IPS-20b (cell line): ENCODE results near the gene LTBP1.
"Not testable (repeated sequence)": the region's sequence is repeated elsewhere in the genome, so short reads cannot be mapped to it uniquely, and the experiment has no call there.

ENCODE experiments used
- H3K27ac ChIP-seq: one replicate; pipeline ENCODE4 v1.5.1; 2013; ENCODE audit warnings: low read length
- H3K27me3 ChIP-seq: 2 replicates; pipeline ENCODE4 v1.6.1; 2013; ENCODE audit warnings: mild to moderate bottlenecking, low read length, inconsistent platforms; ENCODE audit not compliant: insufficient read depth
- H3K36me3 ChIP-seq: 2 replicates; pipeline ENCODE4 v1.6.1; 2013; ENCODE audit warnings: low read depth, mild to moderate bottlenecking, inconsistent platforms, low read length, moderate library complexity; ENCODE audit not compliant: insufficient read depth
- H3K4me1 ChIP-seq: 2 replicates; pipeline ENCODE4 v1.6.1; 2013; ENCODE audit warnings: mild to moderate bottlenecking, control low read depth, inconsistent platforms, low read length, moderate library complexity; ENCODE audit not compliant: insufficient read depth
- H3K4me3 ChIP-seq: 2 replicates; pipeline ENCODE4 v1.5.1; 2013; ENCODE audit warnings: mild to moderate bottlenecking, low read length, inconsistent platforms
- H3K9ac ChIP-seq: 2 replicates; pipeline ENCODE4 v1.6.1; 2013; ENCODE audit warnings: low read depth, mild to moderate bottlenecking, inconsistent platforms, low read length, moderate library complexity
- H3K9me3 ChIP-seq: 2 replicates; pipeline ENCODE4 v1.6.1; 2013; ENCODE audit warnings: mild to moderate bottlenecking, low read depth, low read length, inconsistent platforms; ENCODE audit not compliant: insufficient read depth

The LTBP1 gene

DNA sequence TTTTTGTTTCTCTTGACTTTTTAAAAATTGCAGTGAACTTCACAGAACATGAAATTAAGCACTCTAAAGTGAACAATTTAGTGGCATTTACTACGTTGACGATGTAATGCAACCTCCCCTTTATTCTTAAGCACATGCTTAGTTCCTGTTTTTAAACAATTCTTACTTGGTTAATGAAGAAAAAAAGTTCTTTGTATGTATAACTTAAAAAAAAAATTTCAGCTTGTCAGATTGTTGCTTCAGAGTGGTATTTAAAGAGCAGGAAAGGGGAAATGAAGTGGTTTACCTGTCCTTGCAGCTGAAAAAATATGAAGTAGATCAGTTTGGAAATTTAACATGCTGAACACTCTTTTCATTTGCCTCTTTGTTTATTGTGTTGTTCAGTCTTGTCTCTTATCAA lies 434.0 kb downstream of the LTBP1 start:
- Histone ChIP-seq H3K4me3 (no peak overlapping the region), H3K9me3 (no peaks in the 10 kb centered on the region), H3K27ac (no peak overlapping the region), H3K9ac (no peak overlapping the region), H3K4me1 (peaks cover 13% of the 10 kb centered on the region; the same call in 1 of the 2 replicates), H3K27me3 (no peaks in the 10 kb centered on the region), H3K36me3 (no peaks in the 10 kb centered on the region)

DNA sequence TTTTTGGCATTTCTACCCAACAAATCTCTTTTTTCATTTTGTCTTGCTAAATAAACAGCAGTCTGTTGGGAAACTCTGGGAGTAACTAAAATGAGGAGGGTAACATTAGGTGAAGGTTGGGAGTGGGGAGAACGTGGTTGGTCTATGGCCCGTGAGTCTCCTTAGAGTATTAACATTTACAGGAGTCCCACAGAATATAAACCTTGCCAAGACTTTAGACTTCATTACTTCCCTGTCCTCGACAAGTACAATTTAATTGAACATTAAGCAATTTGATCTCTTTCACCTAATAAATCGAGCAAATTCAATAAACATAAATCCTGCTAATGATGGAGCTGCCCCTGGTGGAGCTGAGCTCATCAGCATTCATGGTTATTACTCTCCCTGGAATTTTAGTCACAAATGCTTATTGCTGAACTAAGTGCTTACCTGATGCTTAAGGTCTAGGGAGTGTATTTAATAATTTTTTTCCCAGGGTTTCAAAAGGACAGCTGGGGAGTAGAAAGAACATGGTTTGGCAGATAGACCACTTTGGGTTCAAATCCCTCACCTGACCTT lies 434.6 kb downstream of the LTBP1 start:
- Histone ChIP-seq H3K27ac (no peak overlapping the region), H3K9me3 (no peaks in the 10 kb centered on the region), H3K9ac (no peak overlapping the region), H3K36me3 (no peaks in the 10 kb centered on the region), H3K4me3 (no peak overlapping the region), H3K4me1 (peaks cover 13% of the 10 kb centered on the region; the same call in 1 of the 2 replicates), H3K27me3 (no peaks in the 10 kb centered on the region)

DNA sequence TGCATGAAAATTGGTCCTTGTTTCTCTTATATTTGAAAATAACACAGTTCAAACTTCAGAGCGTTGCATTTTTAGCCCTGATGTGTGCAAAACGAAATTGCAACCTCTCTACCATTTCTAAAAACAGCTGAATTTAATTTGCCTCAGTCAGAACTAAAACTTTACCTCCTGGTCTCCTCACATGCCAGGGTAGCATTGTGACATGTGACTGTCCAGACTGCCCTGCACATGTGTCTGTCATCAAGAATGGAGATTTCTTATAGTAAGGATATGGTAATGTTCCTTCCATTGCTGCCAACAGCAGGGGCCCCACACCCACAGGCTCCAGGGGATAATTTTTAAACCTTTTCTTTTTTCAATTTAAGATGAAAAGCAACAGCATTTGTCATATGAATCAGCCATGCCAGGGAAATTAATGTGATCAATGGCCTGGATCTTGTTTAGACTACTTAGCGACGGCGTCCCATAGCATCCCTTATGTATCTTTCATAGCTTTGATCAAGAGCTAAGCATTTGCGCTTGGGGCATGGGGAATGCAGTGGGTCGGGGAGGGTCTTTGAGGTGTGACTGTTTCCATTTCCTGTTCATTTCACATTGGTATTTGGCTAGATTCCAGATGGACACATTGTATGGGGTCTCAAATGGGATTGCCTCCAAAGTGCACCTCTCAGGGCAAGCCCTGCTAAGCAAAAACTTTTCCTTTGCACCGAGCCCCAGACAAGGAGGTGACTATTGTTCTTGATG lies 437.3 kb downstream of the LTBP1 start:
- peaks cover 7% of the 10 kb centered on the region; the same call in 1 of the 2 replicates for H3K4me1 ChIP-seq
- H3K27me3 ChIP-seq = no peaks in the 10 kb centered on the region
- no peak overlapping the region for H3K9ac ChIP-seq
- no peak overlapping the region for H3K4me3 ChIP-seq
- H3K36me3 ChIP-seq = no peaks in the 10 kb centered on the region
- H3K9me3 ChIP-seq = no peaks in the 10 kb centered on the region
- H3K27ac ChIP-seq = no peak overlapping the region

DNA sequence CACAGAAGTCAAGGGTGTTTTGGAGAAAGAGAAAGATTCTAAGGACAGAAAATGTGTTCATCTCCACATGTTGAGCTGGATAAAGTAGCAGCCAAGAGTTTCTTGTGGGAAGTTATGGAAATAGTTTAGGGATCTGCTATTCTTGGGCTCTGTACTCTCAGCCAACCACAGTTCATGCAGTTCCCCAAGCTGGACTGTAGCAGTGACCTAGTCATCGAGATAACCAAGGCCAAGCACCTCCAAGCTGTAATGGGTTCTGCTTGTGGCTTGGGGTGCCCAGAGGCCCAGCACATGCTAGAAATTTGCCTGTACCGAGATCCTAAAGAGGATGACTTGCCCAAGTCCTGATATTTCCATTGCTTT lies 437.8 kb downstream of the LTBP1 start:
- H3K27me3 ChIP-seq = no peaks in the 10 kb centered on the region
- H3K4me3 ChIP-seq = no peak overlapping the region
- no peak overlapping the region for H3K9ac ChIP-seq
- H3K36me3 ChIP-seq = no peaks in the 10 kb centered on the region
- no peak overlapping the region for H3K27ac ChIP-seq
- no peaks in the 10 kb centered on the region for H3K9me3 ChIP-seq
- peaks cover 3% of the 10 kb centered on the region; the same call in 1 of the 2 replicates for H3K4me1 ChIP-seq

DNA sequence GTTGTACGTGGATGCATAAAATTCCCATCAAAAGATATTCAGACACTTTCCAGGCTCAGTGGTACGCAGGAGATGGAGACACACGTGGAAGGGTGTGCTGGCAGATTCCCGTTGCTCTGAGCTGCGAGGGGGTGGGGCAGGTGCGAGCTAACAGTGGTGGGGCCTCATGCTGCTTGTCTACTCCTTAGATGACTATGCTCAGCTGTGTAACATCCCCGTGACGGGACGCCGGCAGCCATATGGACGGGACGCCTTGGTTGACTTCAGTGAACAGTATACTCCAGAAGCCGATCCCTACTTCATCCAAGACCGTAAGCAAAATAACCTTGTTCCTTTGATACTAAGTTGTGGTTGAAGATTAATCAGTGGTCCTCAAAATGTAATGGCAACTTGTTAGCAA lies 442.2 kb downstream of the LTBP1 start:
- Histone ChIP-seq H3K9ac (no peak overlapping the region), H3K9me3 (no peaks in the 10 kb centered on the region), H3K4me1 (no peaks in the 10 kb centered on the region), H3K27ac (no peak overlapping the region), H3K4me3 (no peak overlapping the region), H3K27me3 (no peaks in the 10 kb centered on the region), H3K36me3 (no peaks in the 10 kb centered on the region)

DNA sequence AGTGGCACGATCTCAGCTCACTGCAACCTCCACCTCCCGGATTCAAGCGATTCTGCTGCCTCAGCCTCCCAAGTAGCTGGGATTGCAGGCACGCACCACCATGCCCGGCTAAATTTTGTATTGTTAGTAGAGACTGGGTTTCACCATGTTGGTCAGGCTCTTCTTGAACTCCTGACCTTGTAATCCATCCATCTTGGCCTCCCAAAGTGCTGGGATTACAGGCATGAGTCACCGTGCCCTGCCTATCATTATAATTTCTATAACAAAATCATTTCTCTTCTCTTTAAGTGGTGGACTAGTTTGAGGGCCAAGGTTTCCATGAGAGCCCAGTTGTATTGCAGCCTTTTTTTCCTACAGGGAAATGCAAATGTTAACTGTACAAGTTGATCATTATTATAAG lies 442.9 kb downstream of the LTBP1 start:
- not testable (repeated sequence) for H3K4me1 ChIP-seq, H3K27ac ChIP-seq, H3K9me3 ChIP-seq, H3K4me3 ChIP-seq, H3K36me3 ChIP-seq, H3K9ac ChIP-seq, H3K27me3 ChIP-seq

DNA sequence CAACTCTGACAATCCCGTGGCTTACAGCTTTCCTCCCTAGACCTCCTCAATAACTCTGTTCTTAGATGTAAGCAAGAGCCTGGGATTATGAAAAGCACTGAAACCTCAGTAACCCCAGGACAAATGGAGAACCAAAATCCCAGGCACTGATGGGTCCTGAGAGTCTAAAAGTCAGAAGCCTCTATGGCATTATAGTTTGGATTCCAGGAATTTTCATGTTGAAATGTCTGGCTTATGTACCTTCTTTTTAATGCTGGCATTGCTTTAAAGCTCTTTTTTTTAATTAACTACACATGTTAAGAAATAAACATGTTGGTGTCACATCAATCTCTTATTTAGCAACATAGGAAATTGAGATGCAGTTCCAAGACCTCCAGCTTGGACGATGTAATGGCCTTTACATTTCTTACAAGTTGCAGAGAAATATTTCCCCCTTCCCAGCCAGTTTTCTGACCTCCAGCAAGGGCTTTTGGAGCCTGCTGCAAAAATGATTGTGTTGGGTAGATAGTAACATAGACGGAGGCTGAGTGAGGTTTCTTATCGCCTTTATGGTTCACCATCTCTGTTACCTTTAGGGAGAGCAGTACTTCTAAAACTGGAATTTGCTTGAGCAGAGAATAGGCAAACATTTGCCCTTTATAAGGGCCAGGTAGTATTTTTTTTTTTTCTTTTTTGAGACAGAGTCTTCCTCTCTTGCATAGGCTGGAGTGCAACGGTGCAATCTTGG lies 444.9 kb downstream of the LTBP1 start:
- H3K27ac ChIP-seq = no peak overlapping the region
- H3K27me3 ChIP-seq = no peaks in the 10 kb centered on the region
- H3K9me3 ChIP-seq = no peaks in the 10 kb centered on the region
- H3K4me1 ChIP-seq = no peaks in the 10 kb centered on the region
- H3K36me3 ChIP-seq = no peaks in the 10 kb centered on the region
- H3K4me3 ChIP-seq = no peak overlapping the region
- no peak overlapping the region for H3K9ac ChIP-seq

DNA sequence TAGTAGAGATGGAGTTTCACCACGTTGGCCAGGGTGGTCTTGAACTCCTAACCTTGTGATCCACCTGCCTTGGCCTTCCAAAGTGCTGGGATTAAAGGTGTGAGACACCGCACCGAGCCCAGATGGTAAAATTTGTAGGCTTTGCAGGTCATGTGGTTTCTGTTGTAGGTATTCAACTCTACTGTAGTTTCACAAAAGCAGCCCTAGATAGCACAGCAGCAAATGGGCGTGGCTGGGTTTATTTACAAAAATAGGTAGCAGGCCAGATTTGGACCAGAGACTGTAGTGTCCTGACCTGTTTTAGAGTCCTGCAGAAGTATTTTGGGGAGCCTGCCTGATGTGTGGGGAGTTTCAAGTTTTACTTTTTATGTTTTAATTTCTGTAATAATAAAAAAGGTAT lies 445.6 kb downstream of the LTBP1 start:
- no peak overlapping the region for H3K9ac ChIP-seq
- H3K4me1 ChIP-seq = peaks cover 3% of the 10 kb centered on the region; the same call in 1 of the 2 replicates
- no peaks in the 10 kb centered on the region for H3K27me3 ChIP-seq
- no peak overlapping the region for H3K4me3 ChIP-seq
- no peaks in the 10 kb centered on the region for H3K36me3 ChIP-seq
- no peak overlapping the region for H3K27ac ChIP-seq
- no peaks in the 10 kb centered on the region for H3K9me3 ChIP-seq

DNA sequence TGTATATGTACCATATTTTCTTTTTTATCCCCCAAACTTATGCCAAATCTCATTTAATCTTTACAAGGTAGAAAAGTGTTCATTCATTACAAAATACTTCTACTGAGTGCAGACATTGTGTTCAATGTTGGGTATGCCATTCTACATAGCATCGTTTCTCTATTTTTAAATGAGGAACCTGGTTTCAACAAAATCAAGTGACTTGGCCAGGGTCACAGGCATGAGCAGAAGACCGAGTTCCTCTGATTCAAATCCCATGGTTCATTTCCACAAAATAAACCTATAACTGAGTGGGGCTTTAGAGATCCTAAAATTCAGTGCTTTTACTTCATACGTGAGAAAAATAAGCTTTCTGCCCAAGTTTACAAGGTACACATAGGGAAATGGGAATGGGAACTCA lies 448.3 kb downstream of the LTBP1 start:
- no peak overlapping the region for H3K4me3 ChIP-seq
- H3K27me3 ChIP-seq = no peaks in the 10 kb centered on the region
- H3K27ac ChIP-seq = no peak overlapping the region
- peaks cover 3% of the 10 kb centered on the region; the same call in 1 of the 2 replicates for H3K4me1 ChIP-seq
- H3K9me3 ChIP-seq = no peaks in the 10 kb centered on the region
- no peak overlapping the region for H3K9ac ChIP-seq
- no peaks in the 10 kb centered on the region for H3K36me3 ChIP-seq

DNA sequence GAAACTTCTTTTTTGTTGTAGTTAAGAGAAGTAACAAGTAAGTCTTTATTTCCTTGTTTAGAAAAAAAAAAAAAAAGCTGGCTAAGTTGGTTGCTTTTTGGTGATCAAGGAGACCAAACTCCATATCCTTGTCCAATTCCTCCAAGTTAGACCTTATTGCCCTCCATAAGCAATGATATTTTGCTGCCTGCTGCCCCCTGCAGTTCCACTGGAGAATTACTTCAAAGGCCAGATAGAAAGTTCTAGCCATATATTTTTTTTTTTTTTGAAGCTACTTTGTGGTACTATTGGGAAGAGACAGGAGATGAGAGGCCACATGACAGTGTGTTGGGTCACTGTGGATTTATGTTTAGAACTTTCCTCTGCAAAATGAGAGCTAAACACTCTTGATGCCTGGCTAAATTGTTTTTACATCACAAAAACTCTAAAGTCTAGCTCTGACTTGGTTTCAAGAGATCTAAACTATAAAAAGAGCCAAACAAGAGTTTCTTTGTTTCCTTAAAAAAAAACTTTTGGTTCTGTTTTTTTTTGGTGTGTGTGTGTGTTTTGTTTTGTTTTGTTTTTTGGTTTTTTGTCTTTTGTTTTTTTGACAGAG lies 449.0 kb downstream of the LTBP1 start:
- Histone ChIP-seq H3K9ac (no peak overlapping the region), H3K27me3 (no peaks in the 10 kb centered on the region), H3K36me3 (no peaks in the 10 kb centered on the region), H3K4me1 (peaks cover 3% of the 10 kb centered on the region; the same call in 1 of the 2 replicates), H3K4me3 (no peak overlapping the region), H3K27ac (no peak overlapping the region), H3K9me3 (no peaks in the 10 kb centered on the region)

DNA sequence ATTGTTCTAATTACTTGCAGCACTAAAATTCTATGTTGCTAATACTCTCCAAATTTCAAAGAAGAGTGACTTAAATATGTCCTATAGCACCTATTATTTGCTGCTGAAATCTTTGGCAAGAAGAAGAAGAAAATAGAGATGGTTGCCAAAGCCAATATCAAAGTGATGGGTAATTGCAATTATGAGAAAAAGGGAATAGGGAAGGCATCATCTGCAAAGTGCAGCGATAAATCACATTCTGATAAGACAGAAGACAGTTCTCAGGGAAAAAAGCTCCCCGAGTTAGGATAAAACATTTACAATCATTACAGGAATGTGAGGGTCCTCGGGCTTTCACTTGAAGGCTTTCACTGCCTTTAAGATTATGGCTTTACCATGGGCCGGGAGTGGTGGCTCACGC lies 457.6 kb downstream of the LTBP1 start:
- Histone ChIP-seq H3K27ac (no peak overlapping the region), H3K36me3 (no peaks in the 10 kb centered on the region), H3K4me3 (no peak overlapping the region), H3K27me3 (no peaks in the 10 kb centered on the region), H3K9me3 (peaks cover 11% of the 10 kb centered on the region), H3K9ac (no peak overlapping the region), H3K4me1 (no peaks in the 10 kb centered on the region; the same call in 1 of the 2 replicates)
